CD4-positive, alpha-beta T cell treated with Interleukin-6 at 100 ng/mL for 8 hours (primary cell): ENCODE results near the gene NOC3L.

Experiments used
- DNase-seq: peaks from one replicate; pipeline ENCODE4 v3.0.0-alpha.2; 2020; ENCODE audit warnings: mixed read lengths, low spot score

The NOC3L gene

DNA sequence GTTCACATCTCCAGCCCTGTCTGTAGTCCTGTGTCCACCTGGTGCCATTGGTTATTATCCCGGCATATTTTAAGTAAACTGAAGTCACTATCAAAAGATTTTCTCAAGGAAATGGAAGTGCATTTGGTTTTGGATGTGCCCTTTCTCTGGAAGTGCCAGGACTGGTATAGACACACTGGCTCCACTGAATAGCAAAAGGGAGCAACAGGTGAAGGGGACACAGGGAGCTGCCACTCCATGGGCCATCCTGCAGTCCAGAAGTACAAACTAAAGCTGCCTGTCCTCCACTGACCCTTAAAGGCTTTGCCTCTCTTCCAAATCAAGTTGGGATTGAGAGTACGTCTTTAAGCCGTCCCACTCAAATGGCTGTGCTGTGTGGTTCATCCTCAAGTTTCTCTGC, 62.7 kb downstream of the NOC3L start:
- no peak for DNase-seq

- DNase-seq = peak; percentile 6
These were observed 63.3 kb downstream of the NOC3L start for GRCh38 chr10:94299417-94299816.

DNA sequence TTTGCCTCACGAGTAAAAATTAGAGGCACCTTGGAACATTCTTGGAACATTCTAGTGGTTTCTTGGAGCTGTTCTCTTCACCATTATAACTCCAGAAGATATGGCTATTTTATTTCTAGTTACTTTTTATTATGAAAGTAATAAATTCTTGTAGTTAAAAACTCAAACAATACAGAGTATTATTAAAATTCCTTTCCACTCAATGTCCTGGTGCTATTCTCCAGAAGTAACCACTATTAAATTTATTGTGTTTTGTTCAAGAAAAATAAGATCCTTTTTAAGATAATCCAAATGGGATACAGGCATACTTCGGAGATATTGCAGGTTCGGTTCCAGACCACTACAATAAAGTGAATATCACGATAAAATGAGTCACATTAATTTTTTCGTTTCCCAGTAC, 68.6 kb downstream of the NOC3L start:
- DNase-seq = no peak

GRCh38 chr10:94293354-94293753, 69.4 kb downstream of the NOC3L start:
- no peak for DNase-seq

DNA sequence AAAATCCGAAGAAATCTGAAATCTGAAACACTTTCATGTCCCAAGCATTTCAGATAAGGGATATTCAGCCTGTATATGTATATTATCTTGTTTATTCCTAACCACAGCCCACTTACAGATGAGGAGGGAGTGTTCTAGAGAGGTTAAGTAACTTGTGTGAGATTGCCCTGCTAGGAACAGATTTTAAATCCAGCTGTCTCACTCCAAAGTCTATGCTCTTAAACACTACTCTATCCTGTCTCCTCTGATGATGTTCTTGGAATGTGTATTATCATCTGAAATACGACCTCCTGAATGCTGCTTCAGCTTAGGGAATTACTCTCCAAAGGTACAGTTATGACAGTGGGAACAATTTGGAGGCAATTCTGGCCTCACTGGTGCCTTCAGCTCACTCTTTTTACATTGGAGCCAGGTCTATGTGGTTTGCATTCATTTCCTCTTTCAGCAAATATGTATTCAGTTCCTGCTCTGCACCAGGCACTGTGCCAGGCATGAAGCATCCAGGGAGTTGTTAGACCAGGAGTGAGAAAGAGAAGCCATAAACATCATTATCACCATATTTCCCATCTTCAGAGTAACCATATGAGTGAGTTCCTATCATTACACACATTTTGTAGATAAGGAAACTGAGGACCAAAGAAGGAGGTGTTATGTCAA, 70.2 kb downstream of the NOC3L start:
- no peak for DNase-seq

GRCh38 chr10:94288361-94289101, 74.2 kb downstream of the NOC3L start:
- DNase-seq = no peak

DNA sequence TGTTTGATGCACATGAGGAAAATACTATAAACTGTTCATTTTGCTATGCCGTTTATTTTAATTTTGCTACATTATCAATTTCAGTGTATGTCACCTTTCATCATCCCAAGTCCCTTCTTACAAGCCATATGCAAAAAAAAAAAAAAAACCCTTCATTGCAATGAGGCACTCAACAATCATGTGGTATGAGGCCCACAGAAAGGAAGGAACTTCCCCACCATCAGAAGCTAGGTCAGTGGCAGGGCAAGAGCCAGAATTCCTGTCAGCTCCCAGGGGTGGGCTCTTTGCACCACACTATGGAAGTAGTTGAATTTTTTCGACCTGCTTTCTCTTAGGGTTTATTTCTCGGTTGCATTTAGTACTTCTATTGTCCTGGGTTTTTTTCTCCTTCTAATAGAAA, 75.4 kb downstream of the NOC3L start:
- DNase-seq = no peak

DNA sequence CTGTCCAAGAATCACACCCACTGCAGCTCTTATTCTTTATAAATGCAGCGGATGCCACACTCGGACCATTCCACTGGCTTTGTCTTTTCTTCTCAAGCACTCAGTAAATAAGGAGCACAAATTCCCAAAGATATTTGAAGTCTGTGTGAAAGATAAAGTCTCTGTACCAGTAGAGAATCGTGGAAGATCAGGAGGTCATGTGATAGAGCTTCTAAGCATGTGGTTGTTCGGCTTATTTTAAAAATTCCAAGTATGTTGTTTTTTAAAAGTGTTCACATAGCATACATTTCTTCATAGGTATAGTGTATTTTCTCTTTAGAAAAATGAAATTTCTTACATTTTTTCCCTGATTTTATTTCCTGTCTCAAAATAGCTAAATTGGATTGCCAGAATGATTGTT, 75.8 kb downstream of the NOC3L start:
- DNase-seq = no peak

GRCh38 chr10:94285271-94285670, 77.5 kb downstream of the NOC3L start:
- DNase-seq = no peak
